Measurements from ENCODE around the gene NAA38.

Gene NAA38

GRCh38 chr17:7841396-7841914 lies 15.9 kb downstream of the NAA38 start:
- peak; percentile 84 to 92 for DNase-seq (ENCODE audit: low read depth in 2 of 2)

- DNase-seq (ENCODE audit: low read depth in 2 of 2): no peak
These were observed 16.5 kb downstream of the NAA38 start for GRCh38 chr17:7840875-7841274.

GRCh38 chr17:7840441-7840840 lies 16.9 kb downstream of the NAA38 start:
- DNase-seq (ENCODE audit: low read depth in 2 of 2): no peak

- DNase-seq (ENCODE audit: low read depth in 2 of 2): no peak
These were observed 17.5 kb downstream of the NAA38 start for GRCh38 chr17:7839876-7840261.

GRCh38 chr17:7839190-7839875 lies 18.0 kb downstream of the NAA38 start:
- DNase-seq (ENCODE audit: low read depth in 2 of 2): no peak

GRCh38 chr17:7838090-7839075 lies 19.0 kb downstream of the NAA38 start:
- no peak for DNase-seq (ENCODE audit: low read depth in 2 of 2)

- no peak for DNase-seq (ENCODE audit: low read depth in 2 of 2)
These were observed 19.8 kb downstream of the NAA38 start for GRCh38 chr17:7837408-7838088.

GRCh38 chr17:7836596-7837407 lies 20.6 kb downstream of the NAA38 start:
- peak; percentile 66 to 67 for DNase-seq (ENCODE audit: low read depth in 2 of 2)

- DNase-seq (ENCODE audit: low read depth in 2 of 2): no peak
These were observed 21.4 kb downstream of the NAA38 start for GRCh38 chr17:7835814-7836595.

- peak; percentile 76 to 89 for DNase-seq (ENCODE audit: low read depth in 2 of 2)
These were observed 22.2 kb downstream of the NAA38 start for GRCh38 chr17:7834957-7835813.

GRCh38 chr17:7834542-7834956 lies 22.8 kb downstream of the NAA38 start:
- peak in 1 of 2 donors; percentile 18 for DNase-seq (ENCODE audit: low read depth in 2 of 2)

GRCh38 chr17:7833795-7834541 lies 23.4 kb downstream of the NAA38 start, which contains the start of gene KDM6B:
Gene KDM6B, plus strand, starts transcription at chr17:7834217. Its CDS starts 11,338 bp downstream, at chr17:7845555.
- peak; percentile 76 to 83 for DNase-seq (ENCODE audit: low read depth in 2 of 2)

- no peak for DNase-seq (ENCODE audit: low read depth in 2 of 2)
These were observed 24.2 kb downstream of the NAA38 start for GRCh38 chr17:7833011-7833794.

GRCh38 chr17:7832431-7832830 lies 24.9 kb downstream of the NAA38 start:
- DNase-seq (ENCODE audit: low read depth in 2 of 2): no peak

GRCh38 chr17:7831233-7831632 lies 26.1 kb downstream of the NAA38 start:
- DNase-seq (ENCODE audit: low read depth in 2 of 2): no peak

GRCh38 chr17:7830616-7831015 lies 26.7 kb downstream of the NAA38 start:
- DNase-seq (ENCODE audit: low read depth in 2 of 2): no peak

- no peak for DNase-seq (ENCODE audit: low read depth in 2 of 2)
These were observed 32.0 kb downstream of the NAA38 start for GRCh38 chr17:7825206-7825990.

Data from stimulated activated CD4-positive, alpha-beta T cell treated with anti-CD3 and anti-CD28 coated beads, Interleukin-4, amount 100 ng/mL, for 48 hours (primary cell).